ENCODE measurements around the gene OR2F2. TPM values are rescaled to one million over a fixed set of nuclear protein-coding genes. Genes with fewer than 3 reads are reported as not detected.

Gene OR2F2
- total RNA-seq, 1 donor from 2014 or later = not detected

DNA sequence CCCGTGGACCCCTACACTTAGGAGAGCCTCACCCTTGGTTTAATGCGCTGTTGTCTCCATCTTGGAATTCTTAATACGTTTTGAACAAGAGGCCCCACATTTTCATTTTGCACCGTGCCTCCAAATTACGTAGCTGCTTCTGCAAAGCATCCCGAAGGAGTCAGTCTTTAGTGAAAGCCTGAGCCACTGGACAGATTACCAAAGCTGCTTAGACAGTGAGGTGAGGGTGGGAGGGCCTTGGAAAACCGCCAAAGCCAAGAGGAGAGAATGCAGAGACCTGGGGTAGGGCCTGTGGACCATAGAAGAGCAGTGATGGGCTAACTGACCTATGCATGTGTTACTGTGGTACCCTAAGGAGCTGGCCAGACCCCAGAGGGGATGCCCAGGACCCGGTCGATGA lies 28.9 kb upstream of the OR2F2 start:
- Histone ChIP-seq H4K20me1 (ENCODE audit: insufficient read depth, low read length) (no peaks in the 10 kb centered on the region), H3K27ac (ENCODE audit: low read depth, low read length) (no peak overlapping the region), H3K4me2 (ENCODE audit: low read length) (no peak overlapping the region), H3K79me2 (ENCODE audit: insufficient read depth, low read length) (peaks cover 1% of the 10 kb centered on the region), H3K9me3 (ENCODE audit: insufficient read depth, low read depth, low read length) (no peaks in the 10 kb centered on the region), H3K4me1 (ENCODE audit: insufficient read depth, low read length) (peaks cover under 1% of the 10 kb centered on the region), H2AFZ (ENCODE audit: low read depth, low read length) (no peak overlapping the region), H3K27me3 (ENCODE audit: insufficient read depth, low read length) (no peaks in the 10 kb centered on the region), H3K36me3 (ENCODE audit: insufficient read depth, low read length) (no peaks in the 10 kb centered on the region), H3K9ac (ENCODE audit: low read length) (no peak overlapping the region), H3K4me3 (ENCODE audit: insufficient read depth, low read depth, low read length) (no peak overlapping the region)
- no peak overlapping the region for H3K27ac Mint-ChIP-seq (ENCODE audit: unreplicated experiment)
- H3K27me3 Mint-ChIP-seq (ENCODE audit: low read depth, unreplicated experiment) = peaks cover 7% of the 10 kb centered on the region
- no peak overlapping the region for H3K4me3 Mint-ChIP-seq (ENCODE audit: unreplicated experiment)
- DNase-seq (ENCODE audit: low read depth) = no peak
- peaks cover 8% of the 10 kb centered on the region for H3K4me1 Mint-ChIP-seq (ENCODE audit: low read depth, unreplicated experiment)
- no peak for TF ChIP-seq EZH2 (IDR thresholded peaks at IDR 0.05; ENCODE audit: insufficient read depth, low read length)
- TF ChIP-seq, protein P1, sequence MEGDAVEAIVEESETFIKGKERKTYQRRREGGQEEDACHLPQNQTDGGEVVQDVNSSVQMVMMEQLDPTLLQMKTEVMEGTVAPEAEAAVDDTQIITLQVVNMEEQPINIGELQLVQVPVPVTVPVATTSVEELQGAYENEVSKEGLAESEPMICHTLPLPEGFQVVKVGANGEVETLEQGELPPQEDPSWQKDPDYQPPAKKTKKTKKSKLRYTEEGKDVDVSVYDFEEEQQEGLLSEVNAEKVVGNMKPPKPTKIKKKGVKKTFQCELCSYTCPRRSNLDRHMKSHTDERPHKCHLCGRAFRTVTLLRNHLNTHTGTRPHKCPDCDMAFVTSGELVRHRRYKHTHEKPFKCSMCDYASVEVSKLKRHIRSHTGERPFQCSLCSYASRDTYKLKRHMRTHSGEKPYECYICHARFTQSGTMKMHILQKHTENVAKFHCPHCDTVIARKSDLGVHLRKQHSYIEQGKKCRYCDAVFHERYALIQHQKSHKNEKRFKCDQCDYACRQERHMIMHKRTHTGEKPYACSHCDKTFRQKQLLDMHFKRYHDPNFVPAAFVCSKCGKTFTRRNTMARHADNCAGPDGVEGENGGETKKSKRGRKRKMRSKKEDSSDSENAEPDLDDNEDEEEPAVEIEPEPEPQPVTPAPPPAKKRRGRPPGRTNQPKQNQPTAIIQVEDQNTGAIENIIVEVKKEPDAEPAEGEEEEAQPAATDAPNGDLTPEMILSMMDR (IDR thresholded peaks at IDR 0.05; ENCODE audit: insufficient read depth, low read depth, low read length) = no peak
- no peaks in the 10 kb centered on the region for H3K9me3 Mint-ChIP-seq (ENCODE audit: unreplicated experiment)
- H3K36me3 Mint-ChIP-seq (ENCODE audit: low read depth, unreplicated experiment) = peaks cover 1% of the 10 kb centered on the region
- FAIRE-seq = no peak

- H2AFZ ChIP-seq (ENCODE audit: low read depth, low read length) = no peak overlapping the region
- Mint-ChIP-seq H3K9me3 (ENCODE audit: unreplicated experiment) (no peaks in the 10 kb centered on the region), H3K27me3 (ENCODE audit: low read depth, unreplicated experiment) (peaks cover 7% of the 10 kb centered on the region), H3K27ac (ENCODE audit: unreplicated experiment) (no peak overlapping the region), H3K36me3 (ENCODE audit: low read depth, unreplicated experiment) (peaks cover 1% of the 10 kb centered on the region), H3K4me1 (ENCODE audit: low read depth, unreplicated experiment) (peaks cover 10% of the 10 kb centered on the region), H3K4me3 (ENCODE audit: unreplicated experiment) (no peak overlapping the region)
- H3K79me2 ChIP-seq (ENCODE audit: insufficient read depth, low read length) = no peaks in the 10 kb centered on the region
- no peak overlapping the region for H3K4me2 ChIP-seq (ENCODE audit: low read length)
- no peaks in the 10 kb centered on the region for H4K20me1 ChIP-seq (ENCODE audit: insufficient read depth, low read length)
- no peak overlapping the region for H3K27ac ChIP-seq (ENCODE audit: low read depth, low read length)
- FAIRE-seq (no peak), DNase-seq (ENCODE audit: low read depth) (no peak)
- no peak overlapping the region for H3K9ac ChIP-seq (ENCODE audit: low read length)
- no peaks in the 10 kb centered on the region for H3K4me1 ChIP-seq (ENCODE audit: insufficient read depth, low read length)
- H3K9me3 ChIP-seq (ENCODE audit: insufficient read depth, low read depth, low read length) = no peaks in the 10 kb centered on the region
- H3K27me3 ChIP-seq (ENCODE audit: insufficient read depth, low read length) = no peaks in the 10 kb centered on the region
- no peaks in the 10 kb centered on the region for H3K36me3 ChIP-seq (ENCODE audit: insufficient read depth, low read length)
- TF ChIP-seq, protein P1 (IDR thresholded peaks at IDR 0.05; ENCODE audit: insufficient read depth, low read depth, low read length) = no peak
- TF ChIP-seq EZH2 (IDR thresholded peaks at IDR 0.05; ENCODE audit: insufficient read depth, low read length) = no peak
- H3K4me3 ChIP-seq (ENCODE audit: insufficient read depth, low read depth, low read length) = no peak overlapping the region
Observed at GRCh38 chr7:143906895-143907294, 28.1 kb upstream of the OR2F2 start.

DNA sequence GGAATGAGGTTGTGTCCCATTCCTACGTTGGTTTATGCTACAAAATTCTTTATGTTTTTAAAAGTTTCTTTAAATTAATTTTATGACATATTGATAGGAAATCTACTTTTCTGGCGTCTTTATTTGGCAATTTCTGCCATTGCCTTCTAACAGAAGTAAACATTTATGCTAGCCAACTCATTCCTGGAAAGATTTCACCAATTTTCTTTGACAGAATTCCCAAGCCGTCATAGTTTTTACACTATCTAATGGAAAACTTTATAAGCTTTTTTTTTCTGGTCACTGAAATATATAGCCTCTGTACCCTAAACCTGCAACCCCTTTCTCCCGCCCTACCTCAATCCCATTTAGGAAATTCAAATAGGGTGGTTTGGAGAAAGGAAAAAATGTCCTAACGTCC lies 26.9 kb upstream of the OR2F2 start:
- Histone ChIP-seq H3K9me3 (ENCODE audit: insufficient read depth, low read depth, low read length) (no peaks in the 10 kb centered on the region), H3K4me1 (ENCODE audit: insufficient read depth, low read length) (no peaks in the 10 kb centered on the region), H3K4me2 (ENCODE audit: low read length) (no peak overlapping the region), H3K4me3 (ENCODE audit: insufficient read depth, low read depth, low read length) (no peak overlapping the region), H3K79me2 (ENCODE audit: insufficient read depth, low read length) (no peaks in the 10 kb centered on the region), H3K36me3 (ENCODE audit: insufficient read depth, low read length) (no peaks in the 10 kb centered on the region), H3K9ac (ENCODE audit: low read length) (no peak overlapping the region), H3K27ac (ENCODE audit: low read depth, low read length) (no peak overlapping the region), H3K27me3 (ENCODE audit: insufficient read depth, low read length) (no peaks in the 10 kb centered on the region), H4K20me1 (ENCODE audit: insufficient read depth, low read length) (no peaks in the 10 kb centered on the region), H2AFZ (ENCODE audit: low read depth, low read length) (no peak overlapping the region)
- no peak overlapping the region for H3K27ac Mint-ChIP-seq (ENCODE audit: unreplicated experiment)
- no peaks in the 10 kb centered on the region for H3K9me3 Mint-ChIP-seq (ENCODE audit: unreplicated experiment)
- peaks cover 7% of the 10 kb centered on the region for H3K27me3 Mint-ChIP-seq (ENCODE audit: low read depth, unreplicated experiment)
- DNase-seq (ENCODE audit: low read depth) (no peak), FAIRE-seq (no peak)
- no peak overlapping the region for H3K4me3 Mint-ChIP-seq (ENCODE audit: unreplicated experiment)
- TF ChIP-seq EZH2 (IDR thresholded peaks at IDR 0.05; ENCODE audit: insufficient read depth, low read length) = no peak
- peaks cover 10% of the 10 kb centered on the region for H3K4me1 Mint-ChIP-seq (ENCODE audit: low read depth, unreplicated experiment)
- H3K36me3 Mint-ChIP-seq (ENCODE audit: low read depth, unreplicated experiment) = peaks cover 1% of the 10 kb centered on the region
